B cell (primary cell): ENCODE measurements around the gene ARHGAP45. TPM values are rescaled to one million over a fixed set of nuclear protein-coding genes. Genes with fewer than 3 reads are reported as not detected.

Source experiments
- ATAC-seq: fragments of 200-7000 bp; cut with Tn5 transposase; one replicate; pipeline ENCODE4 v1.10.0; 2021; ENCODE audit warnings: low read depth, mild to moderate bottlenecking, moderate number of reproducible peaks, moderate library complexity
- CTCF ChIA-PET: fragments of 350-600 bp; sonication (Branson Sonifier 250); formaldehyde crosslinking; loops from one replicate; lab custom pipeline; 2021; ENCODE audit warnings: antibody characterized with exemption, inconsistent platforms; lab: Charles Lee
- POLR2A ChIA-PET: fragments of 350-600 bp; sonication (Branson Sonifier 250); formaldehyde crosslinking; loops from one replicate; lab custom pipeline; 2021; ENCODE audit warnings: antibody characterized with exemption; lab: Charles Lee
- DNase-seq: peaks from one replicate; pipeline ENCODE4 v3.0.0; 2013
- H2AFZ ChIP-seq: 2 replicates; pipeline ENCODE4 v1.6.1; 2012; ENCODE audit warnings: mild to moderate bottlenecking, low read depth, low read length; ENCODE audit not compliant: insufficient read depth, poor library complexity, severe bottlenecking
- H3K27ac ChIP-seq, 2 donors: 1 replicate in 1 of 2; 2 replicates in 1 of 2; pipeline ENCODE4 v1.5.1; 2012 to 2013; ENCODE audit warnings: low read length in 2 of 2, mild to moderate bottlenecking in 2 of 2, moderate library complexity in 1 of 2
- H3K27me3 ChIP-seq, 4 experiments: fragments of 200-600 bp in 1 of 4; sonication (generic) in 1 of 4; replicated peaks in 1 of 4; 1 replicate in 2 of 4; 2 replicates in 2 of 4; pipeline versions ENCODE4 v1.6.1 to v1.7.0; 2013 to 2016; ENCODE audit warnings: low read length in 3 of 4, mild to moderate bottlenecking in 2 of 4, mixed read lengths in 1 of 4, moderate library complexity in 1 of 4; ENCODE audit not compliant: insufficient read depth in 4 of 4, control insufficient read depth in 3 of 4; ENCODE audit errors: control extremely low read depth in 1 of 4
- H3K36me3 ChIP-seq, 2 experiments: replicated peaks in 1 of 2; 1 replicate in 1 of 2; 2 replicates in 1 of 2; pipeline versions ENCODE4 v1.6.1 to v1.7.1; 2013; ENCODE audit warnings: low read length in 1 of 2; ENCODE audit not compliant: insufficient read depth in 2 of 2, control insufficient read depth in 1 of 2; ENCODE audit errors: control extremely low read depth in 1 of 2, extremely low read depth in 1 of 2
- H3K4me1 ChIP-seq, 2 donors: fragments of 200-600 bp in 1 of 2; sonication (generic) in 1 of 2; 1 replicate in 1 of 2; 2 replicates in 1 of 2; pipeline versions ENCODE4 v1.5.1 to v1.6.1; 2013 to 2017; ENCODE audit warnings: low read length in 2 of 2; ENCODE audit not compliant: control insufficient read depth in 2 of 2, insufficient read depth in 2 of 2
- H3K4me2 ChIP-seq: replicated peaks from 2 replicates; pipeline ENCODE3; 2012; ENCODE audit warnings: mild to moderate bottlenecking, low read depth, low read length; ENCODE audit not compliant: poor library complexity, severe bottlenecking
- H3K4me3 ChIP-seq, 5 experiments: fragments of 200-600 bp in 1 of 5; sonication (generic) in 1 of 5; 1 replicate in 3 of 5; 2 replicates in 2 of 5; pipeline versions ENCODE4 v1.5.1 to v1.7.0; 2011 to 2016; ENCODE audit warnings: low read length in 4 of 5, mild to moderate bottlenecking in 4 of 5, low read depth in 2 of 5, control low read depth in 1 of 5, moderate library complexity in 1 of 5; ENCODE audit not compliant: insufficient read depth in 1 of 5; ENCODE audit errors: control extremely low read depth in 1 of 5, extremely low read depth in 1 of 5
- H3K79me2 ChIP-seq: fragments of 200-600 bp; sonication (generic); one replicate; pipeline ENCODE4 v1.6.0; 2016; ENCODE audit warnings: low read length; ENCODE audit not compliant: control insufficient read depth, insufficient read depth
- H3K9ac ChIP-seq: fragments of 200-600 bp; sonication (generic); 2 replicates; pipeline ENCODE4 v1.6.1; 2017; ENCODE audit warnings: mild to moderate bottlenecking, low read length, moderate library complexity
- H3K9me3 ChIP-seq, 3 donors: one replicate each; pipeline versions ENCODE4 v1.6.1 to v1.7.1; 2013; ENCODE audit warnings: low read length in 2 of 3; ENCODE audit not compliant: control insufficient read depth in 2 of 3, insufficient read depth in 1 of 3; ENCODE audit errors: control extremely low read depth in 1 of 3
- H4K20me1 ChIP-seq: 2 replicates; pipeline ENCODE4 v1.6.0; 2012; ENCODE audit warnings: mild to moderate bottlenecking, low read length; ENCODE audit not compliant: insufficient read depth, control insufficient read depth, poor library complexity, severe bottlenecking
- H3K27ac Mint-ChIP-seq: one replicate; pipeline ENCODE4 v1.8.0; 2021; ENCODE audit warnings: mixed read lengths
- H3K27me3 Mint-ChIP-seq: one replicate; pipeline ENCODE4 v1.8.0; 2021; ENCODE audit warnings: mixed read lengths
- H3K4me1 Mint-ChIP-seq: one replicate; pipeline ENCODE4 v1.8.0; 2021; ENCODE audit warnings: mixed read lengths
- H3K4me3 Mint-ChIP-seq: one replicate; pipeline ENCODE4 v1.8.0; 2021; ENCODE audit warnings: mixed read lengths
- H3K9me3 Mint-ChIP-seq: one replicate; pipeline ENCODE4 v1.8.0; 2022; ENCODE audit warnings: mixed read lengths; ENCODE audit not compliant: insufficient read depth
- EZH2 ChIP-seq: IDR thresholded peaks from 2 replicates; pipeline ENCODE4 v1.6.1; 2012; ENCODE audit warnings: borderline replicate concordance, low read depth, mild to moderate bottlenecking, moderate library complexity, low read length; ENCODE audit not compliant: insufficient read depth, poor library complexity, severe bottlenecking
- WGBS: methylation state at CpG from one replicate; pipeline ENCODE4 v1.1.5; 2013; ENCODE audit warnings: missing lambda C conversion rate; ENCODE audit not compliant: insufficient coverage; 5-methylcytosine and 5-hydroxymethylcytosine counted together
- intact Hi-C: fragments of 100-400 bp; cut with micrococcal nuclease; formaldehyde crosslinking; loops from one replicate; pipeline ENCODE4 v1.10.0; 2022
- polyA plus RNA-seq: library from polyadenylated mRNA; depleted of rRNA; stranded (reverse); fragments of >200 nt; gene quantifications from 2 replicates; pipeline ENCODE4 v1.2.3, GENCODE V29; 2012
- total RNA-seq, 2 donors: library from RNA; stranded (reverse); fragments of 120-200 nt in 1 of 2; gene quantifications; 1 replicate in 1 of 2; 2 replicates in 1 of 2; pipeline versions ENCODE4 v1.2.3 to v1.2.4, GENCODE V29; 2013 to 2022
- TF ChIP-seq, protein P1 (sequence below): fragments of 200-600 bp; IDR thresholded peaks from one replicate; pipeline ENCODE4 v1.8.0; 2022; ENCODE audit warnings: antibody characterized with exemption, mild to moderate bottlenecking

The ARHGAP45 gene
- total and polyA plus RNA-seq, 2 donors (not counting 1 experiment from before 2014, with no cell fraction given) = 488 to 490 TPM

DNA sequence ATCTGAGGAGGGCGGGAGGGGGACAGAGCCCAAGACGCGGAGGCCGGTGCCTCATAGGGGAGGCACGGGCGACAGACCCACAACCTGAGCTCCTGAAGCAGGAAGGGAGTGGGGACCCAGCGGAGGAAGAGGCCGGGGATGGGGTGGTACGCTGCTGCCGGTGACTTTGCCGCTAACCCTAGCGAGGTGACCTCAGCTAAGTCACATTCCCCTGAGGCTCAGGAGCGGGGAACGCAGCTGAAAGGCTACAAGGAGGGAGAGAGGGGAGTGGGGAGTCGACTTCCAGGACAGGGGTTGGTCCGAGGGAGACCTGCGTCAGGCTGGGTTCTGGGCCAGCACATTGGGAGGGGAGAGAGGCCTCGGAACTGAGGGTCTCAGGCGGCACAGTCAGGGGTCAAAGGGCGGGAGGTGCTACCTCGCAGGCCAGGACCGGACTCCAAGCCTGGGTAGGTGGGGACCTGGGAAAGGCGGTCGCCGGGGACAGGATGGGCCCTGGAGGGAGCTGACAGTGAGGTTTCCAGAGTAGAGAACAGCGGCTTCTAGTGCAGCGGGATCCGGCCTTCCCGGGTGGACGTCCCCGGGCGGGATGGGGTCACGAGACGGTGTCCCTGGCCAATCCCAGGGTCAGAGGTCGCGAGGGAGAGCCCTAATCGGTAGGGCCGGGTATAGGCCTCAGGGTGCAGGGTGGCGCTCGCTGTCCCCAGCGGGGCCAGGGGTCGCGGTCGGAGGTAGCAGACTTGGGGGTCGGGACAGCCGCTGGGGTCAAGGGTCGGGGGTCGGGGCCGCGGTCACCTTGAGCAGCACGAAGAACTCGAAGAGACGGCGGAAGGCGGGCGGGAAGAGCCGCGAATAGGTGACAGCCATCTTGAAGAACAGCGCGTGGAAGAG lies 46.7 kb upstream of the ARHGAP45 start:
- Histone ChIP-seq H3K9ac (peak overlapping the region; percentile 95), H3K9me3 (no peaks in the 10 kb centered on the region), H3K4me1 (peaks cover 41 to 65% of the 10 kb centered on the region in 2 donors), H2AFZ (peak overlapping the region; percentile 56), H3K4me3 (peak overlapping the region; percentile 34 to 94 (median 87)), H4K20me1 (peaks cover 54% of the 10 kb centered on the region), H3K27ac (peak overlapping the region; percentile 55 to 99), H3K79me2 (peaks cover 58% of the 10 kb centered on the region), H3K27me3 (no peaks in the 10 kb centered on the region), H3K4me2 (peak overlapping the region; percentile 99), H3K36me3 (peaks cover 0 to 8% of the 10 kb centered on the region in 2 experiments)
- DNase-seq = peak; percentile 47
- ChIA-PET POLR2A (interaction anchor here (0.5 to 1.4 kb wide), 7 partner anchors 20 to 492 kb away, joined by 3 to 6 read pairs (median 3); partner anchors contain the start of genes ABCA7 and ARHGAP45), CTCF (interaction anchor here (1.4 to 1.8 kb wide), 2 partner anchors 15 to 17 kb away, joined by 3 to 4 read pairs; no protein-coding TSS in a partner anchor)
- Mint-ChIP-seq H3K27me3 (no peaks in the 10 kb centered on the region), H3K27ac (peak overlapping the region; percentile 87), H3K4me3 (peak overlapping the region; percentile 89), H3K4me1 (peaks cover 46% of the 10 kb centered on the region), H3K9me3 (no peaks in the 10 kb centered on the region)
- no peak for ATAC-seq
- 1% methylated on average over 60 of the region's 60 CpGs for WGBS
- intact Hi-C loops = loop anchor here (2.0 to 10.0 kb wide), 2 partner anchors 75 to 225 kb away; partner anchors contain the start of genes ATP5F1D, MIDN and POLR2E
- TF ChIP-seq EZH2 = no peak
- TF ChIP-seq, protein P1, sequence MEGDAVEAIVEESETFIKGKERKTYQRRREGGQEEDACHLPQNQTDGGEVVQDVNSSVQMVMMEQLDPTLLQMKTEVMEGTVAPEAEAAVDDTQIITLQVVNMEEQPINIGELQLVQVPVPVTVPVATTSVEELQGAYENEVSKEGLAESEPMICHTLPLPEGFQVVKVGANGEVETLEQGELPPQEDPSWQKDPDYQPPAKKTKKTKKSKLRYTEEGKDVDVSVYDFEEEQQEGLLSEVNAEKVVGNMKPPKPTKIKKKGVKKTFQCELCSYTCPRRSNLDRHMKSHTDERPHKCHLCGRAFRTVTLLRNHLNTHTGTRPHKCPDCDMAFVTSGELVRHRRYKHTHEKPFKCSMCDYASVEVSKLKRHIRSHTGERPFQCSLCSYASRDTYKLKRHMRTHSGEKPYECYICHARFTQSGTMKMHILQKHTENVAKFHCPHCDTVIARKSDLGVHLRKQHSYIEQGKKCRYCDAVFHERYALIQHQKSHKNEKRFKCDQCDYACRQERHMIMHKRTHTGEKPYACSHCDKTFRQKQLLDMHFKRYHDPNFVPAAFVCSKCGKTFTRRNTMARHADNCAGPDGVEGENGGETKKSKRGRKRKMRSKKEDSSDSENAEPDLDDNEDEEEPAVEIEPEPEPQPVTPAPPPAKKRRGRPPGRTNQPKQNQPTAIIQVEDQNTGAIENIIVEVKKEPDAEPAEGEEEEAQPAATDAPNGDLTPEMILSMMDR = no peak
